CD14-positive monocyte (primary cell): ENCODE results near the gene TMEM200B. TPM values are rescaled to one million over a fixed set of nuclear protein-coding genes. Genes with fewer than 3 reads are reported as not detected.

Experiments
- DNase-seq, 3 donors: peaks; one replicate each; pipeline ENCODE4 v3.0.0-alpha.2; 2011 to 2022
- H2AFZ ChIP-seq: 2 replicates; pipeline ENCODE4 v1.6.0; 2012; ENCODE audit warnings: mild to moderate bottlenecking, low read depth, low read length, inconsistent platforms; ENCODE audit not compliant: insufficient read depth, poor library complexity, severe bottlenecking
- H3K27ac ChIP-seq, 2 donors: 1 replicate in 1 of 2; 2 replicates in 1 of 2; pipeline ENCODE4 v1.5.1; 2012 to 2013; ENCODE audit warnings: low read length in 2 of 2, control low read depth in 1 of 2, inconsistent platforms in 1 of 2, low read depth in 1 of 2, mild to moderate bottlenecking in 1 of 2
- H3K27me3 ChIP-seq, 2 donors: one replicate each; pipeline versions ENCODE4 v1.6.0 to v1.6.1; 2011 to 2013; ENCODE audit warnings: low read length in 2 of 2; ENCODE audit not compliant: control insufficient read depth in 2 of 2, insufficient read depth in 2 of 2
- H3K36me3 ChIP-seq, 2 donors: replicated peaks in 1 of 2; 1 replicate in 1 of 2; 2 replicates in 1 of 2; pipeline versions ENCODE4 v1.5.1 to v1.6.1; 2012 to 2013; ENCODE audit warnings: low read length in 2 of 2, control low read depth in 1 of 2, inconsistent platforms in 1 of 2, mild to moderate bottlenecking in 1 of 2; ENCODE audit not compliant: insufficient read depth in 2 of 2, control insufficient read depth in 1 of 2
- H3K4me1 ChIP-seq, 2 donors: 1 replicate in 1 of 2; 2 replicates in 1 of 2; pipeline versions ENCODE4 v1.5.1 to v1.6.1; 2012 to 2013; ENCODE audit warnings: low read length in 2 of 2, control low read depth in 1 of 2, inconsistent platforms in 1 of 2, mild to moderate bottlenecking in 1 of 2, moderate library complexity in 1 of 2; ENCODE audit not compliant: insufficient read depth in 2 of 2, control insufficient read depth in 1 of 2
- H3K4me2 ChIP-seq: replicated peaks from 2 replicates; pipeline ENCODE3; 2012; ENCODE audit warnings: low read length, moderate library complexity, mild to moderate bottlenecking; ENCODE audit not compliant: poor library complexity, severe bottlenecking; ENCODE audit errors: extremely low read depth
- H3K4me3 ChIP-seq, 3 experiments: fragments of 200-600 bp in 1 of 3; sonication (generic) in 1 of 3; replicated peaks in 1 of 3; 1 replicate in 2 of 3; 2 replicates in 1 of 3; pipeline ENCODE4 v1.5.1; 2011 to 2013; ENCODE audit warnings: low read length in 3 of 3, mild to moderate bottlenecking in 3 of 3, control low read depth in 2 of 3, low read depth in 2 of 3, inconsistent platforms in 1 of 3, moderate library complexity in 1 of 3
- H3K79me2 ChIP-seq: 2 replicates; pipeline ENCODE4 v1.6.0; 2012; ENCODE audit warnings: mild to moderate bottlenecking, control low read depth, inconsistent platforms, low read length, moderate library complexity; ENCODE audit not compliant: insufficient read depth
- H3K9ac ChIP-seq: 2 replicates; pipeline ENCODE4 v1.6.0; 2017; ENCODE audit warnings: low read length, mild to moderate bottlenecking; ENCODE audit not compliant: insufficient read depth, poor library complexity, severe bottlenecking
- H3K9me3 ChIP-seq, 2 donors: replicated peaks in 1 of 2; 1 replicate in 1 of 2; 2 replicates in 1 of 2; pipeline versions ENCODE4 v1.5.1 to v1.6.1; 2012 to 2013; ENCODE audit warnings: low read length in 2 of 2, control low read depth in 1 of 2; ENCODE audit not compliant: control insufficient read depth in 1 of 2, insufficient read depth in 1 of 2
- H4K20me1 ChIP-seq: 2 replicates; pipeline ENCODE4 v1.6.0; 2012; ENCODE audit warnings: mild to moderate bottlenecking, low read length, control low read depth, moderate library complexity; ENCODE audit not compliant: insufficient read depth
- H3K27ac Mint-ChIP-seq, 7 donors: one replicate each; pipeline ENCODE4 v1.8.0; 2020; ENCODE audit warnings: mild to moderate bottlenecking in 7 of 7, mixed read lengths in 7 of 7, moderate library complexity in 6 of 7, inconsistent platforms in 2 of 7
- H3K27me3 Mint-ChIP-seq, 3 donors: one replicate each; pipeline ENCODE4 v1.8.0; 2021 to 2022; ENCODE audit warnings: low read depth in 3 of 3, mild to moderate bottlenecking in 3 of 3, mixed read lengths in 3 of 3, moderate library complexity in 3 of 3, inconsistent platforms in 1 of 3
- H3K36me3 Mint-ChIP-seq, 2 donors: one replicate each; pipeline ENCODE4 v1.8.0; 2020; ENCODE audit warnings: mixed read lengths in 2 of 2, inconsistent platforms in 1 of 2, mild to moderate bottlenecking in 1 of 2
- H3K4me1 Mint-ChIP-seq: one replicate; pipeline ENCODE4 v1.8.0; 2020; ENCODE audit warnings: mild to moderate bottlenecking, mixed read lengths
- H3K4me3 Mint-ChIP-seq, 2 donors: one replicate each; pipeline ENCODE4 v1.8.0; 2020; ENCODE audit warnings: mild to moderate bottlenecking in 2 of 2, mixed read lengths in 2 of 2, moderate library complexity in 1 of 2
- H3K9me3 Mint-ChIP-seq, 7 donors: one replicate each; pipeline ENCODE4 v1.8.0; 2020 to 2022; ENCODE audit warnings: mixed read lengths in 7 of 7, mild to moderate bottlenecking in 6 of 7, moderate library complexity in 6 of 7, inconsistent platforms in 2 of 7
- WGBS: methylation state at CpG from one replicate; pipeline ENCODE4 v1.1.5; 2013; ENCODE audit warnings: missing lambda C conversion rate; ENCODE audit not compliant: insufficient coverage; 5-methylcytosine and 5-hydroxymethylcytosine counted together
- intact Hi-C, 2 donors: fragments of 100-400 bp; cut with micrococcal nuclease; formaldehyde crosslinking; loops; one replicate each; pipeline versions ENCODE4 v1.15.0 to v1.15.1; 2023
- polyA plus RNA-seq, 3 donors: library from polyadenylated mRNA; depleted of rRNA in 1 of 3; unstranded in 2 of 3; stranded (reverse) in 1 of 3; fragments of 300-500 nt in 2 of 3; fragments of >200 nt in 1 of 3; fragmentation: Illumina TruSeq in 2 of 3; gene quantifications; 1 replicate in 2 of 3; 2 replicates in 1 of 3; pipeline ENCODE4 v1.2.3, GENCODE V29; 2012 to 2021
- TF ChIP-seq, protein P1 (sequence below): fragments of 200-600 bp; IDR thresholded peaks from one replicate; pipeline ENCODE4 v1.8.0; 2022; ENCODE audit warnings: antibody characterized with exemption, mild to moderate bottlenecking

TMEM200B gene
- polyA plus RNA-seq, 3 donors, result not detected

DNA sequence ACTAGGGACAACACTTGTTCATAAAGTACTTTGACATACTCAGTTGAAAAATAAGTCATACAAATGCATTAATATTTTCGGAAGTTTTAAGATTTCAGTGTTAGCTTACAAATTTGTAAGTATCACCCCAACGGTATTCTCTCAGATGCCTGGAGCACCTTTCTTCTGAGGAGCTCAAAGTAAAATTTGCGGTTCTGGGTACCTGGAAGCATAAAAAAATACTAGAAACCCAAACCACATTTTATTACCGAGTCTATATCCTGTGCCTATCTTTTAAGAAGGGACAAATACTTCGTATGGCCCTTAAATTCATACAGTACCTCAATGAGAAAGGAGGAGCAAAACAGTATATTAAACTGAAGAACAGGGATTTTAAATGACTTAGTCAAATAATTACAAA is 47.8 kb upstream of the TMEM200B start:
- H3K36me3 Mint-ChIP-seq, result peaks cover 26 to 48% of the 10 kb centered on the region in 2 donors
- H3K9me3 Mint-ChIP-seq, result no peaks in the 10 kb centered on the region
- H3K27ac ChIP-seq, result peak overlapping the region in 1 of 2 donors; percentile 55
- H3K9me3 ChIP-seq, result no peaks in the 10 kb centered on the region
- no peak overlapping the region for H3K4me2 ChIP-seq
- H3K27me3 ChIP-seq, result no peaks in the 10 kb centered on the region
- H3K4me3 Mint-ChIP-seq, result no peak overlapping the region
- no peak for DNase-seq
- H3K4me1 Mint-ChIP-seq, result peaks cover 32% of the 10 kb centered on the region
- WGBS, result no CpG with 5 or more reads among the region's 5 CpGs
- intact Hi-C loops, result no loop called here
- H3K36me3 ChIP-seq, result peaks cover 24 to 57% of the 10 kb centered on the region in 2 donors
- peaks cover 98% of the 10 kb centered on the region for H4K20me1 ChIP-seq
- H3K4me1 ChIP-seq, result peaks cover 6 to 15% of the 10 kb centered on the region in 2 donors
- peaks cover 100% of the 10 kb centered on the region for H3K79me2 ChIP-seq
- H3K9ac ChIP-seq, result no peak overlapping the region
- TF ChIP-seq, protein P1, sequence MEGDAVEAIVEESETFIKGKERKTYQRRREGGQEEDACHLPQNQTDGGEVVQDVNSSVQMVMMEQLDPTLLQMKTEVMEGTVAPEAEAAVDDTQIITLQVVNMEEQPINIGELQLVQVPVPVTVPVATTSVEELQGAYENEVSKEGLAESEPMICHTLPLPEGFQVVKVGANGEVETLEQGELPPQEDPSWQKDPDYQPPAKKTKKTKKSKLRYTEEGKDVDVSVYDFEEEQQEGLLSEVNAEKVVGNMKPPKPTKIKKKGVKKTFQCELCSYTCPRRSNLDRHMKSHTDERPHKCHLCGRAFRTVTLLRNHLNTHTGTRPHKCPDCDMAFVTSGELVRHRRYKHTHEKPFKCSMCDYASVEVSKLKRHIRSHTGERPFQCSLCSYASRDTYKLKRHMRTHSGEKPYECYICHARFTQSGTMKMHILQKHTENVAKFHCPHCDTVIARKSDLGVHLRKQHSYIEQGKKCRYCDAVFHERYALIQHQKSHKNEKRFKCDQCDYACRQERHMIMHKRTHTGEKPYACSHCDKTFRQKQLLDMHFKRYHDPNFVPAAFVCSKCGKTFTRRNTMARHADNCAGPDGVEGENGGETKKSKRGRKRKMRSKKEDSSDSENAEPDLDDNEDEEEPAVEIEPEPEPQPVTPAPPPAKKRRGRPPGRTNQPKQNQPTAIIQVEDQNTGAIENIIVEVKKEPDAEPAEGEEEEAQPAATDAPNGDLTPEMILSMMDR, result no peak
- peak overlapping the region in 1 of 7 donors; percentile 43 for H3K27ac Mint-ChIP-seq
- H3K27me3 Mint-ChIP-seq, result no peaks in the 10 kb centered on the region
- no peak overlapping the region for H2AFZ ChIP-seq
- H3K4me3 ChIP-seq, result no peak overlapping the region

DNA sequence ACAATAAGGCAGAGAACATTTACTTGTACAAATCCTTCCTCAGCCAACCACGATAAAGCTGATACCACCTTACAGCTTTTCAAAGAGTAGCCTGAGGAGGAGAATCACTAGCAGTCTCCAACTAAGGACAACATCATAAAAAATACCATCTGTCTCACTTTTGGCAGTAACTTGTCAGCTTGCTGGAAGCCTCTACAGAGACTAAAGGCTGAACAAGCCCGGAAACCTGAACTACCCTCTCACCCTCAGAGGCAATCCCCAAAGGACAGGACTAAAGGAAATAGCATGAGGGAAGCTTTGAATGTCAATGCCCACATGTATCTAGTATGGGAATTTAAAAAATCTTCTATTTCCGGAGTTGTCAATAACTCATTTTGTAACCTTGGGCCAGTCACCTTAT is 47.4 kb upstream of the TMEM200B start:
- Histone ChIP-seq H3K4me3 (no peak overlapping the region), H3K9me3 (no peaks in the 10 kb centered on the region), H3K36me3 (peaks cover 28 to 61% of the 10 kb centered on the region in 2 donors), H2AFZ (no peak overlapping the region), H3K9ac (no peak overlapping the region), H4K20me1 (peaks cover 98% of the 10 kb centered on the region), H3K27me3 (no peaks in the 10 kb centered on the region), H3K27ac (peak overlapping the region in 1 of 2 donors; percentile 55), H3K4me1 (peaks cover 6 to 15% of the 10 kb centered on the region in 2 donors), H3K4me2 (no peak overlapping the region), H3K79me2 (peaks cover 100% of the 10 kb centered on the region)
- H3K27me3 Mint-ChIP-seq, result no peaks in the 10 kb centered on the region
- no peaks in the 10 kb centered on the region for H3K9me3 Mint-ChIP-seq
- peaks cover 30 to 52% of the 10 kb centered on the region in 2 donors for H3K36me3 Mint-ChIP-seq
- H3K4me3 Mint-ChIP-seq, result no peak overlapping the region
- intact Hi-C loops, result no loop called here
- TF ChIP-seq, protein P1, result no peak
- WGBS, result 40% methylated on average over 1 of the region's 3 CpGs
- H3K4me1 Mint-ChIP-seq, result peaks cover 31% of the 10 kb centered on the region
- no peak for DNase-seq
- H3K27ac Mint-ChIP-seq, result peak overlapping the region in 6 of 7 donors; percentile 52 to 91 (median 63)
